HG03135 (cell line): ENCODE measurements around the gene SYCE3.

Source experiments
- ATAC-seq: cut with Tn5 transposase; IDR thresholded peaks from one replicate; pipeline ENCODE4 v1.9.1; 2021; ENCODE audit warnings: mild to moderate bottlenecking, moderate library complexity; ENCODE audit not compliant: unreplicated experiment

Gene SYCE3

DNA sequence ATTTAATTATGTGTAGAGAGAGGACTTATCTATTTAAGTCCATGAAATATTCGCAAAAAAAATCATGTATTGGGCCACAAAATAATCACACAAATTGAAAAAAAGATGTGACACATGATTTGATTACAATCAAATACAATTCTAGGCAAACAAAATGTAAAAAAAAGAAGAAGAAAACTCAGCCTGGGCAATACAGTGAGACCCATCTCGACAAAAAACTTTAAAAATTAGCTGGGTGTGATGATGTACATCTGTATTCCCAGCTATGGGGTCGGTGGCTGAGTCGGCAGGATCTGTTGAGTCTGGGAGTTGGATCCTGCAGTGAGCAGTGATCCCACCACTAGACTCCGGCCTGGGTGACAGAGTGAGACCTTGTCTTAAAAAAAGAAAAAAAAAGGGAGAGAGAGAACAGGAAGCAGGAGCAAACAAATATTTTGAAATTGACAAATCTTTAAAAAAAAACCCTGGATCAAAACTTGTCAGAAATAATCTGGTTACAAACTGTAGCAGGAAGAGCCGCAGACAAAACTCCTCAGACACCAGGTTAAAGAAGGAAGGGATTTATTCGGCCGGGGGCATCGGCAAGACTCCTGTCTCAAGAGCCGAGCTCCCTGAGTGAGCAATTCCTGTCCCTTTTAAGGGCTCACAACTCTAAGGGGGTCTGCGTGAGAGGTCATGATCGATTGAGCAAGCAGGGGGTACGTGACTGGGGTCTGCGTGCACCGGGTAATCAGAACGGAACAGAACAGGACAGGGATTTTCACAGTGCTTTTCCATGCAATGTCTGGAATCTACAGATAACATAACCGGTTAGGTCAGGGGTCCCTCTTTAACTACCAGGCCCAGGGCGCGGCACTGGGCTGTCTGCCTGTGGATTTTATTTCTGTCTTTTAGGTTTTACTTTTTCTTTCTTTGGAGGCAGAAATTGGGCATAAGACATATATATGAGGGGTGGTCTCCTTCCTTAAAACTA, 29.6 kb downstream of the SYCE3 start:
- no peak for ATAC-seq

DNA sequence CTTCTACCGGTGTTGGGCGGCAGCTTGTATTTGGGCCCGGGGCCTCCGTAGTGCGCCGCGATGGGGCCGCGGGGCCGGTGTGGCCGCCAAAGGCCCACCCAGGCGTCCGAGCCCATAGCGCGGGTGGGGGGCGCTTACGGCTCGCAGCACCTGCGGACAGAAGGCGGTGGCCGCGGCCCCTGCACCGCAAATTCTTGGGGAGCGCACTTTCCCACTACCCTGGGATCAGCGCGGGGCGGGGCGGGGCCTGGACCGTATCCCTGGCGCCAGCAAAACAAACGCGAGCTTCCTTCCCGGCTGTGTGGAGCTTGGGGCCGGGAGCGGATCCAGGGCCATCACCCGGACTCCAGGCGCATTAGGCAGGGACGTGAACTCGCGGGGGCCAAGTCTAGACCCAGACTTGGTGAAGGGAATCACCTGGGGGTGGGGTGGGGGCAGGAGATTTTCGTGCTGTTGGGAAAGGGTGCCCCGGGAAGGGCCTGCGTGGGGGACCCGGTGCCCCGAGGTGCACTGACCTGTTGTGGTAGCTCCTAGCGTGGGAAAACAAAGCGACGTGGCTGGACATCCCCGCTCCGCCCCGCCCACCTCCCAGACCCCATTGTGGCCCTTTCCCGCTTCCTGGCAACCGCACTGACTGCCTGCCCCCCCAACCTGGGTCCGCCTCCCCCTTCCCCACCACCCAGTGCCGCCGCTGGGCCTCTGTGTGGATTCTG, 30.6 kb downstream of the SYCE3 start:
- ATAC-seq: no peak

DNA sequence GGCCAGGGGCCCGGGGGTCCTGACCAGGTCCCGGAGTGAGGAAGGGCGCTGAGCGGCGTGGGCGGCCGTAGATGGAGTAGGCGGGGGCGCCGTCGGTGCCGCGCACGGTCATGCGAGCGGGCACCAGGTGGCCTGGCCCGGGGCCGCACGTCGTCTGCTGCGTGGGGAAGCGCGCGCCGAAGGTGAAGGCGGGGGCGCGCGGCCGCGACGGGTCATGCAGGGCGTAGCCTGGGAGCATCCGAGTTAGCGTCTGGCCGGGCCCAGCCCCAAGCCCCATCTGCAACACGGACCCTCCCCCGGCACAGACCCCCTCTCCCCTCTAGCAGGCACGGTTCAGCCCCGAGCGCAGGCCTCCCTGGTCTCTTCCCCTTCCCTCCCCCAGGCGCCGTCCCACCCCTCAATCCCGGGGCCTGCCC, 31.2 kb downstream of the SYCE3 start:
- no peak for ATAC-seq

DNA sequence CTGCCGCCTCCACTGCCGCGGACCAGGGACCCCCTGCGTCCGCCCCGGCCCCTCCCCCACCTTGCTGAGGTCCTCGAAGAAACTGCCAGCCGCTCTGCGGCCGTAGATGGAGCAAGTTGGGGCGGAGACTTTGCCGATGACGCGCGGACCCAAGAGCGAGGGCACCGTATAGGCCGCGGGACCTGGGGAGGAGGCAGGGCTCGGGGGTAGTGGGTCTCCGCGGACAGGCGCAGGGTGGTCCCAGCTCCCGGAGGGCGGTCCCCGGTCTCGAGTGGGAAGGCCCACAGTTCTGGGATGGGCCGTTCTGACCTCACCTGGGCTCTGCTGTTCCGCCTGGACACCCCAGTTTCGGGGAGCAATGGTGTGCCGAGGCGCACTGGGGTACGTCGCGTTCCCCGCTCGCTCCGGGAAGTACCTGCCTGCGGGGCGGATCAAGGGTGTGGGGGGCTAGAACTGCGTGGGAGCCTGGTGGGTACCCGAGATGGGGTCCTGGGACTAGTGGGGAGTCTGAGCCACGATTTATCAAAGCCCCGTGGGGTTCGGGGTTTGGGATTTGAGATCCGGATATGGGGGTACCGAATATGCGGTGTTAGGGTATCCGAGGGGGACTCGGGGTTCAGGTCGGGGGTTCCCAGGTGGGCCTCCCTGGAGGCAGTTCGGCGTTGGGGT, 31.7 kb downstream of the SYCE3 start:
- ATAC-seq: peak; percentile 27

DNA sequence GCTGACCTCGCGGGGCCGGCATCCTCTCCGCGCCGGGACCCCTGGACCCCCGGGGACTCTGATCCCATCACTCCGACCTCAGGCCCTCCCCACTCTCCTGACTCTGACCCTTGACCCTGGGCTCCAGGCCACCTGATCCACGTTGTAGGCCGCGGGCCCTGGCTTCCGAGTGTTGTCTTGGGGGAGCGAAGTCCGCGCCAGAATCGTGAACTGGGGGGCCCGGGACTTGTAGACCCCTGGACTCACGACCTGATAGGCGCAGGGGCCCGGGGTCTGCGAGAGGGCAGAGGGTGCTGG, 32.2 kb downstream of the SYCE3 start:
- ATAC-seq: no peak

DNA sequence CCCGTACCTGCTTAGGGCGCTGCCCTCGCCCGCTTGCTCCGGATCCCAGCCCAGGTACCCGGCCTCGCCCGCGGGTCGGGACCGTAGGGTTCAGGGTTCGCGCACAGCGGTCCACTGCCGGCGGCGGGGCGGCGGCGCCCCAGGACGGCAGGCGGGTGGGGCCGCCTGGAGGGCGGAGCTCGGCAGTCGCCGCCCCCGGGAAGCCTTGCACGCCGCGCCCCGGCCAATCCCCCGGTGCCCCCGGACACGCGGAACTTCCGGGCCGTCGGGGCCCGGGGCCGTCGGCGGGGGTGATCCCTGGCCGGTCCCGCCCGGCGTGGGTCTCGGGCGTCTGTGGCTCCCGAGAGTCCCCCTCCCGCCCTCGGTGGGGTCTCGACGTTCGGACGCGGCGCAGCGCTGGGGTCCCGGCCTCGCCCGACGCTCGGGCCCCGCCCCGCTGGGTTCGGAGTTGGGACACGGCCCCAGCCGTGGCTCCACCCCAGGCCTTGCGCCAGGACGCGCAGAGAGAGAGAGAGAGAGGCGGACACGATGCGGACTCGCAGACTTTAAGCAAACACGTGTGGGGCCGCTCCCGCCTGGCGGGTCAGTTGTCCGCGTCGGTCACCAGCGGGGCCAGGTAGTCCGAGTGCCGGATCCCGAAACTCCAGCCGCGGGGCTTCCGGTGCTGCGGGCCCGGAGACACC, 32.7 kb downstream of the SYCE3 start, which contains the start of gene TYMP:
Gene TYMP (minus strand): TSS at position 116 of the 683 bp plus-strand sequence. CDS start 303 bp downstream, outside the sequence.
- ATAC-seq: no peak

DNA sequence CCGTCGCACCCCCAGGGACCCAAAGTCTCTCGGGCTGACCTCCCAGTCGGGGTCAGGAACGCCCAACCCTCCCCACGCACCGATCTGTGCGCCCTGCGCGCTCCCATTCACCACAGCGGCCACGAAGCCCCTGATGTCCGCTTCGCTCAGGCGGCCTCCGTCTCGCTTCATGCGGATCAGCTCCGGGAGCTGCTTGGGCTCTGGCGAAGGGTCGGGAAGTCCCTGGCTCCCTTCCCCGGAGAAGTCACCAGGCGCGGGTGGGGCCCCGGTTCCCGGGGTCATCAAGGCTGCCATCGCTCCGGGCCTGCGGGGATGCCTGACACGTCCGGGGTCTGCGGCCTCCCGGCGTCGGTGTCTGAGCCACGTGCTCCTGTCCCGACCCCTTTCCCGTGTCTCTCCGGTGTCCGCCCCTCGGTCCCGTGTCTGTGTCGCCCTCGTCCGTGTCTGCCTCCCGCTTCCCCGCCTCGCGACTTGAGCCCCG, 33.3 kb downstream of the SYCE3 start:
- ATAC-seq: no peak

DNA sequence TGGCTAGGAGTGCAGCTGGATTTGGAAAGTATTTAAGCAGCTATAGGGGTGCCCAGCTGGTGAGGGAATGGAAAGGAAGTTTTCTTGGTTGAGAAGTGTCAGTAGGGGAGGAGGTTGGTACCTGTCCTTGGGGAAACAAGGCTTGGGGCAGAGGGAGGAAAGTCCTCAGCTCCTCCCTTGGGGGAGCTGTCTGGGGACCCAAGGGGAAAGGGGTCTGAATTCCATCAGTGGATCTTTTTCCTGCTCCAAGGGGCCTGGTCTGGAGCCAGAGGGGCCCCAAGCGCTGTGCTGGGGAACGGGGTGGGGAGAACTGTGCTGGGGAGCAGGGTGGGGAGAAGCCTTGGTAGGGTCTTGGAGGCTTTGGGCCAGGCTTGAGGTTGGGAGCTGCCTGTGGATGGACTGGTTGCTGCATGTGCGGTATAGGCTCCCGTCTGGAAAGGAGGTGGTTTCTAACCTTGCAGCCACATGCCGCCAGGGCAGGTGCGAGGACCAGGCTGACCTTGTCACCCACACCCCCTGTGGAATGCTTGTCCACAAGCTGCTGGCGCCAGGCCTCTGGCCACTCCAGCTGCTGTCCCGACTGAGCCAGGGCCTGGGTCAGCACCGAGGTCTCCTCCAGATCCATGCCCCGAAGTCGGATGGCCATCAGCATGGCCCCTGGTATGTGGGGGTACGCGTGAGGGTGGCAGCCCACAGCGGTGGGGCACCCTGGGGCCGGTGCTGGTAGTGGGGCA, 33.9 kb downstream of the SYCE3 start:
- no peak for ATAC-seq

DNA sequence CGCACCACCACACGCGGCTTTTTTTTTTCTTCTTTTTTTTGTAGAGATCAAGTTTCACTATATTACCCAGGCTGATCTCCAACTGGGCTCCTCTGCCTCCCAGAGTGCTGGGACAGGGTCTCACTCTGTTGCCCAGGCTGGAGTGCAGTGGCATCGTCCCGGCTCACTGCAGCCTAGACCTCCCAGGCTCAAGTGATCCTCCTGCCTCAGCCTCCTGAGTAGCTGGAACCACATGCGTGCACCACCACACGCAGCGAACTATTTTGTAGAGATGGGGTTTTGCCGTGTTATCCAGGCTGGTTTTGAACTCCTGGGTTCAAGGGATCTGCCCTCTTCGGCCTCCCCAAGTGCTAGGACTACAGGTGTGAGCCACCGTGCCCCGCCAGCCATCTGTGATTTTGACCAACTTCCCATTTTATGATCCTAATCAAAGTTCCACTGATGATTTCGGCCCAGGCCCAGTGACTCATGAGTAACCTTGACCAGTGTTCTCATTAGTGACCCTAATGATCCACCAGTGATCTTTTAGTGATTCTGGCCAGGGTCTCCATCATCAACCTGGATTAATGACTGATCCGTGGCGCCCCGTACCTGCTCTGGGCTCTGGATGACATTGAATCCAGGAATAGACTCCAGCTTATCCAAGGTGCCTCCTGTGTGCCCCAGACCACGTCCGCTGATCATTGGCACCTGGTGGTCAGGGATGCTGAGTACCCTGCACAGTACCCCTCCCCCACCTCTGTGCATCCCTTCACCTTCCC, 34.6 kb downstream of the SYCE3 start:
- ATAC-seq: no peak

DNA sequence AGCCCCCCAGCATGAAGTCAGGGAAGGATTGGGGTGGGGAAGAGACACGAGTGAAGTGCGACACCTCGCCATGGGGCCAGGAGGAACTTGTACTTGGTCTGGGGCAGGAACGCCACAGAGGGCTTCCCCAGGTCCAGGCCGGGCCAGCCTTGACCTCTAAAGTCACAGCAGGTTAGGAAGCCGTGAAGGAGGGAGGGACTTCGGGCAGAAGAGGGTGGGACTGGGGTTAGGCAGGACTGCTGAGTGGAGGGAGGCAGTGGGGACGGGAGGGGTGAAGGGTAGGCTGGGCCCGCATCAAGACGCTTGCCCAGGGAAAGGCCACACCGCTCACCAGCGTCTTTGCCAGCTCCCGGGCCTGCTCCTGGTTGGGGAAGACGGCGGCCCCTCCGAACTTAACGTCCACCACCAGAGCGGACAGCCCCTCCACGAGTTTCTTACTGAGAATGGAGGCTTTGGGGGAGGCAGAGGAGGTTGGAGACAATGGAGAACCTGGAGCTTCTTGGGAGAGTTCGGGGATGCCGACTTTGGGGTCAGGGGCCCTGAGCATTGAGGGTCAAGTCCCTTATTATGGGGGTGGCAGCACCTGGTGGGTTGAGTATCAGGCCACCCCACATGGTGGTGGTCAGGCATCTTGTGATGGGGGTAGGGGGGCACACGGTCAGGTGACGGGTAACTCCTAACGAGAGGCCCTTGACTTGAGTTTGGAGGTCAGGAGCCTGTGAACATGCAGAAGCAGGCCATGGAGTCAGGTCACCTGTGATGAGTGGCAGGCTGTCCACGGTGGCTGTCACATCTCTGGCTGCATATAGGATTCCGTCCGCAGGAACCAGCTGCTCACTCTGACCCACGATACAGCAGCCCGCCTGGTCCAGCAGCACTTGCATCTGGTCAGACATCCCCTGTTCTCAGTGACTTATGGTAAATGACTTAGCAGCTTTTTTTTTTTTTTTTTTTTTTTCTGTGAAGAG, 35.6 kb downstream of the SYCE3 start:
- no peak for ATAC-seq

DNA sequence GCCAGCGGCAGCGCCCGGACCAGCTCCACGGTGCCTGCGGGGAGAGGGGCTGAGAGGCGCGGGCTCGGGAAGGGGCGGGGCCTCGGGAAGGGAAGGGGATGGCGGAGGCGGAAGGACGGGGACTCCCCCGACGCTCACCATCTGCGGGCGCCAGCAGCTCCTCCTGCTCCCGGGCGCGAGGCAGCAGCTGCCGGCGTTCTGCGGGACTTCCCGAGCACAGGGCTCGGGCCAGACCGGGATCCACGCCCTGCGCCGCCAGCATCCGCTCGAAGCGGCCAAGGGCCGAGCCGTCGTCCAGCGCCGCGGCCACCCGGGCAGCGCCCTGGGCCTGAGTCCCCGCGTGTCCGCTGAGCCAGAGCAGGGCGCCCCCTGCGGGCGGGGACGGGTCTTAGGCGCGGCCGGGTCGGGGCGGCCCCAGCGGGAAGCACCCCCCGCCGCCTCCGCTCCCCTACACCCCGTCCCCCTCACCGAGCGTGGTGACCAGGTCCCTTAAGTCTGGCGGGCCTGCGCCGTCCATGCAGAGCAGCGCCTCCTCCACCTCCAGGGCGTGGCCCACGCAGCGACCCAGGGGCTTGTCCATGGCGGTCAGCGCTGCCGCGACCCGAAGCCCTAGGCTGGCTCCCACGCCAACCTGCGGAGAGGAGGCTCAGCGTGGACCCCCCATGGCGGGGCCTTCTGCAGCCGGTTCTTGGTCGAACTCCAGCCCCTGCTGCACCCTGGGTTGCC, 36.4 kb downstream of the SYCE3 start:
- peak; percentile 29 for ATAC-seq

DNA sequence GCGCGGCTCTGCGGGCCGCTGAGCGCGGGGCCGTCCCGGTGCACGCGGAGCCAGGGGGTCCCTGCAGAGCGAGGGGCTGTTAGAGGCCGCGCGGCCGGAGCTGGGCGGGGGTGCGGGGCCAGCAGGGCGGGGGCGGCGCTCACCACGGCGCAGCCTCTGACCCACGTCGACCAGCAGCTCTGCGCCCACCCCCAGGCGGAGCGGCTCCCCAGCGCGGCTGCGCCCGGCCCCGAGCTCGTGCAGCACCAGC, 36.9 kb downstream of the SYCE3 start:
- peak; percentile 12 for ATAC-seq

DNA sequence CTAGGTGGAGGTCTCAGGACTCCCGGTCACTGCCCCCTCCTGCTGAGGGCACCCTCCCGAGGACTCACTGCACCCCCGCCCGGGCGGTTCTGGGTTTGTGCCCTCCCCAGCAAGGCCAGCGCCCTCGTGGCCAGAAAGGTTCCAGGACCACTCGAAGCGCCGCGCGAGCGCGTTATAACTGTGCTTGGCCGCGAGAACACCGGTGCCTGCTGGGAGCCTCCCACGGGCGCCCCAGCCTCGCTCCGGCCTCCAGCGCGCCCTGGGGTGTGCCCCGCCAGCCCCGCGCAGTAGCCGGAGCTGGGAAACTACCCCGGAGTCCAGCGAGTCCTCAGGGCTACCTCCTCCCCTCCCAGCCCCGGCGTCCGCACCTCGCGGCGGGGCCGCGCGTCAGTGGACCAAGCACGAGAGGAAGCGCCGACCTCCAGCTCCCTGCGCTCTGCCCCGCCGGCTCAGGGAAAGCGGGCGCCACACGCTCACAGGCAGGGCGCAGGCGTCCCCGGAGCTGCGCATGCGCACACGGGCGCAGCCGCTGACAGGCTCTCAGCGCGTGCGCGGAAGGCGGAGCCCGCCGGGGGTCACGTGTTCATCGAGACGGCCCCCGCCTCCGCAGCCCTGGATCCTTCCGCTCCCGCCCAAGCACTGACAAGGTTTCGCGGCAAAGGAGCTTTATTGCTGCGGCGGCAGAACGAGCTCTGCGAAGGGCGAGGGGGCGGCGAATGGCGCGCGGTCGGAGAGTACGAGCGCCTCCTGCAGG, 37.4 kb downstream of the SYCE3 start, which contains the start of gene SCO2:
Gene SCO2 (minus strand): TSS at position 495 of the 754 bp plus-strand sequence. CDS start 1,187 bp downstream, outside the sequence.
- ATAC-seq: peak; percentile 38

DNA sequence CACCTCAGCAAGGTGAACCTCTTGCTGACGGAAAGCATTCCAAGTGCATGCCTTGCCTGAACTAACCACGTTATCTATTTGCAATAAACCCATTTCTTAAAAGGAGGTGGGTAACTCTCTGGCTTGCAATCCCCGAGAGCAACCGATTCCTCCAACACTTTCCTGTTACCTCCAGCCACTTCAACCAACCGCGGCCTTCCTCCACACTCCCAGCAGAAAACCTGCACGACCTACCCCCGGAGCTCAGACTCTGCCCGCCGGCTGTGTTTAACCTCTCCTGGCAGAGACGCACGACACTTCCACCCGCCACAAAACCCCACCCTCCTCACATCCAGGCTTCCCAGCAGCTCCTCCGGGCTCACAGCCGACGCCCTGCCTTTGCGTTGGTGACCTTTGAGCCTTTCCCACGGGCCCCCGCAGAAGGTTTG, 38.0 kb downstream of the SYCE3 start:
- no peak for ATAC-seq

DNA sequence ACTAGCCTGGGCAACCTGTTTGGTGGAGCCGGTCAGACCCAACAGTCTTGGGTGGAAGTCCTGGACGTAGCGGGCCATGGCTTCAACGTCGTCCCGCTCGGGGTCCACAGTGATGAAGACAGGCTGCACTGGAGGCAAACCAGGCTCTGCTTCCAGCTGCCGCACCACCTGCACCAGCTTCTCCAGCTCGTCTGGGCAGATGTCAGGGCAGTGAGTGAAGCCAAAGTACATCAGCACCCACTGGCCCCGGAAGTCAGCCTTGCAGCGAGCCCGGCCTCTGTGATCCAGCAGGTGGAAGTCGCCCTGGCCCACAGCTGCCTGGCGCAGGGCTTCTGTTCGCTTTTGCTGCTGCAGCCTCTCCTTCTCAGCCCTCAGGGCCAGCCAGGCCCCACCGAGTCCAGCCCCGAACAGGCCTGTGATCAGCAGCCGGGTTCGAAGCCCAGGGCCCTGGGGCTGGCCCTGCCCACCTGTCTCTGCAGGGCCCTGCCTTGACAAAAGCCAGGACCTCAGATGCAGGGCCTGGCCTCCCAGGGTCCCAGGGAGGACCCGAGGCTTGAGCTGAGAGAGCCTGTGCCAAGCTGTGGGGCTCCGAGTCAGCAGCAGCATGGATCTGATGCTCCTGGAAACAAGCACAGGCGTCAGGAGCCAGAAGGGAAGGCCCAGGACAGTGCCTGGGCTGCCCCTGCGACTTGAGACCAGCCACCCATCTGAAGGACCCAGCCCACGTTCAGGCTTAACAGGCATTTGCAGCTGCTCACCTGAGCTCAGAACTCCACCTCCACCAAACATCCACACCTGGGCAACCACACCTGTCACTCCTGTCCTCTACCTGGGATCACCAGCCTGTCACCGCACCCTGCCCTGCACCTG, 38.7 kb downstream of the SYCE3 start:
- ATAC-seq: no peak

DNA sequence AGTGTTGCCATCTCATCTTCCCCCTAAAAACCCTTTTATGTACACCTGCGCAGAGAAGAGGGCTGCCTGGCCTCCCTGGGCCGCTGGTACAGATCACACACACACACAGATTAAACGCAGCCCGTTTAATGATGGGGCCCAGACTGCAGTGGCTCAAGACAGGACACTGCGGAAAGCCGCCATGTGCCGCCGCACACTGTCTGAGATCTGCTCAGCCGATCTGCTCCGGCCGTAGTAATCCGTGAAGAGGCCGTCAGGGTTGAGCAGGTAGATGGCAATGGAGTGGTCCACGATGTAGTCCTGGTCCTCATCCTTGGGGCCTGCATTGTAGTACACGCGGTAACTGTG, 39.3 kb downstream of the SYCE3 start:
- ATAC-seq: no peak
